ENCODE data around the gene RSPO3.

The RSPO3 gene

GRCh38 chr6:127188744-127189143 lies 70.3 kb downstream of the RSPO3 start:
- H3K79me2 ChIP-seq (ENCODE audit: insufficient read depth, low read length), result no peaks in the 10 kb centered on the region
- no peak overlapping the region for H3K9ac ChIP-seq (ENCODE audit: low read depth, low read length, poor library complexity, severe bottlenecking)
- no peak overlapping the region for H3K4me2 ChIP-seq (ENCODE audit: low read depth, low read length, poor library complexity, severe bottlenecking)
- no peaks in the 10 kb centered on the region for H3K9me3 ChIP-seq (ENCODE audit: insufficient read depth, low read depth, low read length)
- no peaks in the 10 kb centered on the region for H3K36me3 ChIP-seq (ENCODE audit: insufficient read depth, low read length)
- H3K4me3 ChIP-seq (ENCODE audit: low read length, poor library complexity, severe bottlenecking), result no peak overlapping the region
- no peak for TF ChIP-seq EZH2phosphoT487 (IDR thresholded peaks at IDR 0.05; ENCODE audit: borderline replicate concordance)
- TF ChIP-seq CTCF (conservative IDR thresholded peaks at IDR 0.05; ENCODE audit: low read length), result no peak
- no peaks in the 10 kb centered on the region for H3F3A ChIP-seq (ENCODE audit: low read depth)
- peak overlapping the region; percentile 24; the same call in 1 of the 2 replicates for H2AFZ ChIP-seq (ENCODE audit: low read length)
- no peaks in the 10 kb centered on the region for H3K27me3 ChIP-seq (ENCODE audit: insufficient read depth, low read length, poor library complexity, severe bottlenecking)
- no peaks in the 10 kb centered on the region for H3K9me2 ChIP-seq (replicated peaks; ENCODE audit: low read depth, low read length)
- no peaks in the 10 kb centered on the region for H4K20me1 ChIP-seq (ENCODE audit: insufficient read depth, low read length, poor library complexity, severe bottlenecking)
- peaks cover 14% of the 10 kb centered on the region for H3K4me1 ChIP-seq (ENCODE audit: insufficient read depth, low read length, poor library complexity, severe bottlenecking)

GRCh38 chr6:127190552-127190951 lies 72.1 kb downstream of the RSPO3 start:
- Histone ChIP-seq H3F3A (ENCODE audit: low read depth) (no peaks in the 10 kb centered on the region), H3K9me3 (ENCODE audit: insufficient read depth, low read depth, low read length) (no peaks in the 10 kb centered on the region), H3K9me2 (replicated peaks; ENCODE audit: low read depth, low read length) (no peaks in the 10 kb centered on the region), H4K20me1 (ENCODE audit: insufficient read depth, low read length, poor library complexity, severe bottlenecking) (no peaks in the 10 kb centered on the region), H3K4me3 (ENCODE audit: low read length, poor library complexity, severe bottlenecking) (no peak overlapping the region), H2AFZ (ENCODE audit: low read length) (no peak overlapping the region), H3K79me2 (ENCODE audit: insufficient read depth, low read length) (no peaks in the 10 kb centered on the region), H3K4me1 (ENCODE audit: insufficient read depth, low read length, poor library complexity, severe bottlenecking) (peaks cover 14% of the 10 kb centered on the region), H3K27me3 (ENCODE audit: insufficient read depth, low read length, poor library complexity, severe bottlenecking) (no peaks in the 10 kb centered on the region), H3K4me2 (ENCODE audit: low read depth, low read length, poor library complexity, severe bottlenecking) (no peak overlapping the region), H3K9ac (ENCODE audit: low read depth, low read length, poor library complexity, severe bottlenecking) (no peak overlapping the region), H3K36me3 (ENCODE audit: insufficient read depth, low read length) (no peaks in the 10 kb centered on the region)
- TF ChIP-seq CTCF (conservative IDR thresholded peaks at IDR 0.05; ENCODE audit: low read length), result peak; percentile 79
- TF ChIP-seq EZH2phosphoT487 (IDR thresholded peaks at IDR 0.05; ENCODE audit: borderline replicate concordance), result no peak

GRCh38 chr6:127191716-127192115 lies 73.2 kb downstream of the RSPO3 start:
- no peak overlapping the region for H3K4me2 ChIP-seq (ENCODE audit: low read depth, low read length, poor library complexity, severe bottlenecking)
- H4K20me1 ChIP-seq (ENCODE audit: insufficient read depth, low read length, poor library complexity, severe bottlenecking), result no peaks in the 10 kb centered on the region
- no peaks in the 10 kb centered on the region for H3K27me3 ChIP-seq (ENCODE audit: insufficient read depth, low read length, poor library complexity, severe bottlenecking)
- H3K9ac ChIP-seq (ENCODE audit: low read depth, low read length, poor library complexity, severe bottlenecking), result no peak overlapping the region
- no peaks in the 10 kb centered on the region for H3F3A ChIP-seq (ENCODE audit: low read depth)
- TF ChIP-seq EZH2phosphoT487 (IDR thresholded peaks at IDR 0.05; ENCODE audit: borderline replicate concordance) (no peak), CTCF (conservative IDR thresholded peaks at IDR 0.05; ENCODE audit: low read length) (no peak)
- no peaks in the 10 kb centered on the region for H3K9me3 ChIP-seq (ENCODE audit: insufficient read depth, low read depth, low read length)
- H3K79me2 ChIP-seq (ENCODE audit: insufficient read depth, low read length), result no peaks in the 10 kb centered on the region
- H3K4me1 ChIP-seq (ENCODE audit: insufficient read depth, low read length, poor library complexity, severe bottlenecking), result peaks cover 14% of the 10 kb centered on the region
- H2AFZ ChIP-seq (ENCODE audit: low read length), result peak overlapping the region; percentile 38; the same call in 1 of the 2 replicates
- no peak overlapping the region for H3K4me3 ChIP-seq (ENCODE audit: low read length, poor library complexity, severe bottlenecking)
- no peaks in the 10 kb centered on the region for H3K9me2 ChIP-seq (replicated peaks; ENCODE audit: low read depth, low read length)
- H3K36me3 ChIP-seq (ENCODE audit: insufficient read depth, low read length), result no peaks in the 10 kb centered on the region
